ENCODE results near the gene SPATA2. TPM values are rescaled to one million over a fixed set of nuclear protein-coding genes. Genes with fewer than 3 reads are reported as not detected.

SPATA2 gene
- total RNA-seq, 5 donors from 2014 or later (not counting 1 experiment from before 2014, with no cell fraction given) = 9.6 to 19.4 (median 10.4) TPM

DNA sequence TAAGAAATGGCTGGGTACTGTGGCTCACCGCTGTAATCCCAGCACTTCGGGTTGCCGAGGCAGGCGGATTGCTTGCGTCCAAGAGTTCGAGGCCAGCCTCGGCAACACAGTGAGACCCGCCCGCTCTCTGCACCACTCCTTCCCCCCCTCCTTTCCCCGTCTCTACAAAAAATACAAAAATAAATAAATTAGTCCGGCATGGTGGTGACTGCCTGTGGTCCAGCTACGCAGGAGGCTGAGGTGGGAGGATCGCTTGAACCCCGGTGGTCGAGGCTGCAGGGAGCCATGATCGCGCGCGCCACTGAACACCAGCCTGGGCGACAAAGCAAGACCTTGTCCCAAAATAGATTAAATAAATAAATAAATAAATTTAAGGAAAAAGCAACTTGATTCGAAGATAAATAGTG, 20.4 kb upstream of the SPATA2 start:
- WGBS (ENCODE audit: insufficient coverage) = 40% methylated on average over 1 of the region's 21 CpGs
- POLR2A ChIA-PET = interaction anchor here (0.6 to 1.6 kb wide), 6 partner anchors 19 to 659 kb away, joined by 3 to 7 read pairs (median 4); no protein-coding TSS in a partner anchor
- DNase-seq = no peak

DNA sequence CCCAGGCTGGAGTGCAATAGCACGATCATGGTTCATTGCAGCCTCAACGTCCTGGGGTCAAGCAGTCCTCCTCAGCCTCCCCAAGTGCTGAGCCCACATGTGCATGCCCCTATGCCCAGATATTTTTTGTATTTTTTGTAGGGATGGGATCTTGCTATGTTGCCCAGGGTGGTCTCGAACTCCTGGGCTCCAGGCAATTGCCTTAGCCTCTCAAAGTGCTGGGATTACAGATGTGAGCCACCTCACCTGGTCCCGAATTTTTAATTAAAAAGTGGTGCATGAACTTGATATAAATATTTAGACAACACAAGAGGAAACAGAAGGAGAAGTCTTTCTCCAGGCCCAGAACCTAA, 13.8 kb upstream of the SPATA2 start:
- no peak overlapping the region for H3K27ac Mint-ChIP-seq
- H3K4me3 Mint-ChIP-seq = no peak overlapping the region
- 0% methylated on average over 1 of the region's 4 CpGs for WGBS (ENCODE audit: insufficient coverage)
- ChIA-PET CTCF (interaction anchor here in 1 of 2 donors (1.1 kb wide), 1 partner anchor 387 kb away, joined by 5 read pairs; no protein-coding TSS in a partner anchor), POLR2A (no interaction called here)
- no peaks in the 10 kb centered on the region for H3K27me3 Mint-ChIP-seq
- peaks cover 0 to 5% of the 10 kb centered on the region in 2 experiments for H3K27me3 ChIP-seq (replicated peaks in 1 of 2; ENCODE audit: control insufficient read depth in 2 of 2, extremely low read depth in 1 of 2, insufficient read depth in 2 of 2, low read length in 1 of 2)
- H3K4me3 ChIP-seq (ENCODE audit: control insufficient read depth in 1 of 2, extremely low read depth in 1 of 2, low read length in 1 of 2) = no peak overlapping the region
- DNase-seq (no peak), ATAC-seq (replicated peaks in 1 of 4) (no peak)
- no peak overlapping the region for H3K27ac ChIP-seq (ENCODE audit: low read length)
- no peaks in the 10 kb centered on the region for H3K9me3 ChIP-seq
- no peaks in the 10 kb centered on the region for H3K36me3 Mint-ChIP-seq
- no peaks in the 10 kb centered on the region for H3K36me3 ChIP-seq (ENCODE audit: control insufficient read depth in 2 of 2, extremely low read depth in 1 of 2, insufficient read depth in 1 of 2, low read length in 1 of 2)
- H3K4me1 ChIP-seq (ENCODE audit: control insufficient read depth in 1 of 2, extremely low read depth in 1 of 2, insufficient read depth in 2 of 2, low read length in 2 of 2) = peaks cover 2 to 5% of the 10 kb centered on the region in 2 experiments
- H3K4me1 Mint-ChIP-seq = peaks cover 7 to 13% (median 13%) of the 10 kb centered on the region in 3 donors
- no peaks in the 10 kb centered on the region for H3K9me3 Mint-ChIP-seq

More for the DNA sequence above, 20.4 kb upstream of the SPATA2 start:
- peaks cover 43 to 51% (median 44%) of the 10 kb centered on the region in 3 donors for H3K4me1 Mint-ChIP-seq
- H3K4me3 Mint-ChIP-seq = peak overlapping the region; percentile 87 to 97 (median 95)
- no peaks in the 10 kb centered on the region for H3K9me3 Mint-ChIP-seq
- Histone ChIP-seq H3K4me1 (ENCODE audit: control insufficient read depth in 1 of 2, extremely low read depth in 1 of 2, insufficient read depth in 2 of 2, low read length in 2 of 2) (peaks cover 16 to 35% of the 10 kb centered on the region in 2 experiments), H3K27ac (ENCODE audit: low read length) (peak overlapping the region; percentile 66), H3K36me3 (ENCODE audit: control insufficient read depth in 2 of 2, extremely low read depth in 1 of 2, insufficient read depth in 1 of 2, low read length in 1 of 2) (peaks cover 0 to 11% of the 10 kb centered on the region in 2 donors), H3K27me3 (replicated peaks in 1 of 2; ENCODE audit: control insufficient read depth in 2 of 2, extremely low read depth in 1 of 2, insufficient read depth in 2 of 2, low read length in 1 of 2) (no peaks in the 10 kb centered on the region), H3K4me3 (ENCODE audit: control insufficient read depth in 1 of 2, extremely low read depth in 1 of 2, low read length in 1 of 2) (peak overlapping the region; percentile 99 to 100), H3K9me3 (no peaks in the 10 kb centered on the region)
- H3K27me3 Mint-ChIP-seq = no peaks in the 10 kb centered on the region
- CTCF ChIA-PET = interaction anchor here in 1 of 2 donors (0.6 to 2.4 kb wide), 5 partner anchors 20 to 267 kb away, joined by 3 to 10 read pairs (median 4); partner anchors contain the start of gene SPATA2
- H3K27ac Mint-ChIP-seq = no peak overlapping the region
- peaks cover 3% of the 10 kb centered on the region for H3K36me3 Mint-ChIP-seq
- ATAC-seq (replicated peaks in 1 of 4) = peak in 1 of 4 experiments; percentile 22

DNA sequence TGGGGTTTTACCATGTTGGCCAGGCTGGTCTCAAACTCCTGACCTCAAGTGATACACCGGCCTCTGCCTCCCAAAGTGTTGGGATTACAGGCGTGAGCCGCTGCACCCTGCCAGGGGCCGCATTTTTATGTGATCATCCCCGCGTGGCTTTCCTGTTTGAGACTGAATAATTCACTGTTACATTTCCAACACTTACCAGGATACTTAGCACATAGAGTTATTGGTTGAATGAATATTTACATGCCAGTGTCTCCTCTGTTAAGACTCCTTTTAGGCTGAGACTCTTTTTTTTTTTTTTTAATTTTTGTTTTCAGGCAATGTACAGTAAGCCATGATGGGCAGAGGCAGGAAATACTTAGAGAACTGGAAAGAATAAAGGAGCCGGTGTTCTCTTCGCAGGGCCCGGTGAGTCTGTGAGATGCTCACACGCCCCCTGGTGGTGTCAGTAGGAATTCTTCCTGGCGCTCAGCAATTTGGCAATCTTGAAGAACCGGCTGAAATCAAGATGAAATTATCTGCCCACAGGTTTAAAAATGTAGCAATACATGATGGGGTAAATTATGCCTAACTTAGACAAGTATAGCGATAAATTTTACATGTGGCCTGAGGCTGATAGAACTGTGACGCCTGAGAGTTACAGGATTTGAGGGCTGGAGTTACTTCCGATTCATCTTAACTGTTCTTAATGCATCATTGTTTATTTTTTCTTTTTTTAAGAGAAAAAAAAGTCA, 13.2 kb upstream of the SPATA2 start:
- no peaks in the 10 kb centered on the region for H3K9me3 ChIP-seq
- Mint-ChIP-seq H3K36me3 (no peaks in the 10 kb centered on the region), H3K9me3 (no peaks in the 10 kb centered on the region), H3K27ac (peak overlapping the region; percentile 55 to 76), H3K27me3 (peaks cover 0 to 1% of the 10 kb centered on the region in 2 donors), H3K4me1 (peaks cover 7 to 10% (median 9%) of the 10 kb centered on the region in 3 donors), H3K4me3 (no peak overlapping the region)
- no peak overlapping the region for H3K27ac ChIP-seq (ENCODE audit: low read length)
- CTCF ChIA-PET = interaction anchor here in 1 of 2 donors (1.1 kb wide), 1 partner anchor 387 kb away, joined by 5 read pairs; no protein-coding TSS in a partner anchor
- H3K27me3 ChIP-seq (replicated peaks in 1 of 2; ENCODE audit: control insufficient read depth in 2 of 2, extremely low read depth in 1 of 2, insufficient read depth in 2 of 2, low read length in 1 of 2) = peaks cover 0 to 5% of the 10 kb centered on the region in 2 experiments
- H3K4me3 ChIP-seq (ENCODE audit: control insufficient read depth in 1 of 2, extremely low read depth in 1 of 2, low read length in 1 of 2) = no peak overlapping the region
- peaks cover 2 to 5% of the 10 kb centered on the region in 2 experiments for H3K4me1 ChIP-seq (ENCODE audit: control insufficient read depth in 1 of 2, extremely low read depth in 1 of 2, insufficient read depth in 2 of 2, low read length in 2 of 2)
- POLR2A ChIA-PET = no interaction called here
- H3K36me3 ChIP-seq (ENCODE audit: control insufficient read depth in 2 of 2, extremely low read depth in 1 of 2, insufficient read depth in 1 of 2, low read length in 1 of 2) = no peaks in the 10 kb centered on the region
- 0% methylated on average over 4 of the region's 15 CpGs for WGBS (ENCODE audit: insufficient coverage)
- DNase-seq (peak; percentile 55 to 89 (median 75)), ATAC-seq (replicated peaks in 1 of 4) (peak; percentile 92 to 98 (median 94))

DNA sequence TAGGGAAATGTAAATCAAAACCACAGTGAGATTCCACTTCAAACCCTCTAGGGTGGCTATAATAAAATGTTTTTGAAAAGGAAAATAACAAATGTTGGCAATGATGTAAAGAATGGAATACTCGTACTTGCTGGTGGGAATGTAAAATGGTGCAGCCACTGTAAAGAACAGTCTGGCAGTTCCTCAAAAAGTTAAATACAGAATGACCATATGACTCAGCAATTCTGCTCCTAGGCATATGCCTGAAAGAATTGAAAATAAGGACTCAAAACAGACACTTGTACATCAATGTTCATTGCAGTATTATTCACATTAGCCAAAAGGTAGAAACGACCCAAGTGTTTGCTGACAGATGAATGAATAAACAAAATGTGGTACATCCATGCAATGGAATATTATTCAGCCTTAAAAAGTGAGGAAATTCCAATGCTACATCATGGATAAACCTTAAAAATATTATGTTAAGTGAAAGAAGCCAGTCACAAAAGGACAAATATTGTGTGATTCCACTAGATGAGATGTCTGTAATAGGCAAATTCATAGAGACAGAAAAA, 10.6 kb upstream of the SPATA2 start:
- no peak overlapping the region for H3K4me3 Mint-ChIP-seq
- no peak overlapping the region for H3K27ac Mint-ChIP-seq
- Histone ChIP-seq H3K9me3 (no peaks in the 10 kb centered on the region), H3K36me3 (ENCODE audit: control insufficient read depth in 2 of 2, extremely low read depth in 1 of 2, insufficient read depth in 1 of 2, low read length in 1 of 2) (no peaks in the 10 kb centered on the region), H3K4me3 (ENCODE audit: control insufficient read depth in 1 of 2, extremely low read depth in 1 of 2, low read length in 1 of 2) (no peak overlapping the region), H3K27me3 (replicated peaks in 1 of 2; ENCODE audit: control insufficient read depth in 2 of 2, extremely low read depth in 1 of 2, insufficient read depth in 2 of 2, low read length in 1 of 2) (peaks cover 0 to 5% of the 10 kb centered on the region in 2 experiments), H3K4me1 (ENCODE audit: control insufficient read depth in 1 of 2, extremely low read depth in 1 of 2, insufficient read depth in 2 of 2, low read length in 2 of 2) (peaks cover 2 to 5% of the 10 kb centered on the region in 2 experiments), H3K27ac (ENCODE audit: low read length) (no peak overlapping the region)
- H3K36me3 Mint-ChIP-seq = no peaks in the 10 kb centered on the region
- DNase-seq (no peak), ATAC-seq (replicated peaks in 1 of 4) (no peak)
- peaks cover 7 to 10% (median 9%) of the 10 kb centered on the region in 3 donors for H3K4me1 Mint-ChIP-seq
- peaks cover 0 to 6% of the 10 kb centered on the region in 2 donors for H3K27me3 Mint-ChIP-seq
- no peaks in the 10 kb centered on the region for H3K9me3 Mint-ChIP-seq
- WGBS (ENCODE audit: insufficient coverage) = no CpG with 5 or more reads among the region's 2 CpGs
- CTCF ChIA-PET = interaction anchor here in 1 of 2 donors (0.6 to 1.5 kb wide), 2 partner anchors 10 to 214 kb away, joined by 5 to 6 read pairs; partner anchors contain the start of gene SPATA2
- POLR2A ChIA-PET = no interaction called here

DNA sequence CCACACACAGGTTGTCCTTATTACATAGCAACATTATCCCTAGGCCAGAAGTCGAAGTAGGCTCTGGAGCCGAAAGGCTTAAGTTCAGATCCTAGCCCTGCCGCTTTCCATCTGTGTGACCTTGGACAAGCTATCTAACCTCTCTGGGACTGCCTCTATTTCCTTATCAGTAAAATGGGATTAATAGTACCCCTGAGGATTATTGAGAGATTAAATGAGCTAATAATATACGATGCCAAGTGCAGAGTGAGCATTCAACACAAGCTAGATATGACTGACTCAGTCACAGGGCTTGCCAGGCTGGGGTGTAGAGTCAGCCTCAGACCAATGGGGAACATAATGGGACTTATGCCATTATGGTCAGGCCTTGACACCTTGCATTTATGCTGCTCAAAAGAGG, 8.9 kb upstream of the SPATA2 start:
- ATAC-seq (replicated peaks in 1 of 4) (no peak), DNase-seq (no peak)
- Histone ChIP-seq H3K27ac (ENCODE audit: low read length) (no peak overlapping the region), H3K4me3 (ENCODE audit: control insufficient read depth in 1 of 2, extremely low read depth in 1 of 2, low read length in 1 of 2) (no peak overlapping the region), H3K36me3 (ENCODE audit: control insufficient read depth in 2 of 2, extremely low read depth in 1 of 2, insufficient read depth in 1 of 2, low read length in 1 of 2) (no peaks in the 10 kb centered on the region), H3K27me3 (replicated peaks in 1 of 2; ENCODE audit: control insufficient read depth in 2 of 2, extremely low read depth in 1 of 2, insufficient read depth in 2 of 2, low read length in 1 of 2) (peaks cover 0 to 5% of the 10 kb centered on the region in 2 experiments), H3K4me1 (ENCODE audit: control insufficient read depth in 1 of 2, extremely low read depth in 1 of 2, insufficient read depth in 2 of 2, low read length in 2 of 2) (peaks cover 2 to 5% of the 10 kb centered on the region in 2 experiments), H3K9me3 (no peaks in the 10 kb centered on the region)
- Mint-ChIP-seq H3K4me3 (no peak overlapping the region), H3K27ac (no peak overlapping the region), H3K4me1 (peaks cover 7 to 10% (median 9%) of the 10 kb centered on the region in 3 donors), H3K36me3 (no peaks in the 10 kb centered on the region), H3K27me3 (peaks cover 0 to 6% of the 10 kb centered on the region in 2 donors), H3K9me3 (no peaks in the 10 kb centered on the region)
- CTCF ChIA-PET = interaction anchor here in 1 of 2 donors (0.6 kb wide), 2 partner anchors 8 to 51 kb away, joined by 3 read pairs; no protein-coding TSS in a partner anchor
- 71% methylated on average over 1 of the region's 4 CpGs for WGBS (ENCODE audit: insufficient coverage)
- POLR2A ChIA-PET = no interaction called here

DNA sequence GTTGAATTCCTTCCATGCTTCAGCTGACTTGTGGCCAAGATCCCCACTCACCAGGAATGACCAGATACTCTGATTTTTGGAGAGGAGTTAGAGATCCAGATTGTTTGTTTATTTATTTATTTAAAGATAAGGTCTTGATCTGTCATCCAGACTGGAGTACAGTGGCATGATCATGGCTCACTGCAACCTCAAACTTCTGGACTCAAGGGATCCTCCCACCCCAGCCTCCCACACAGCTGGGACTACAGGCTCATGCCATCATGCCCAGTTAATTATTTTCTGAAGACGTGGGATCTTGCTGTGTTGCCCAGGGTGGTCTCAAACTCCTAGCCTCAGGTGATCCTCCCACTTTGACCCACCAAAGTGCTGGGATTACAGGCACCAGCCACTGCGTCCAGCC, 4.1 kb upstream of the SPATA2 start:
- H3K36me3 ChIP-seq (ENCODE audit: control insufficient read depth in 2 of 2, extremely low read depth in 1 of 2, insufficient read depth in 1 of 2, low read length in 1 of 2) = no peaks in the 10 kb centered on the region
- Mint-ChIP-seq H3K27me3 (peaks cover 0 to 6% of the 10 kb centered on the region in 2 donors), H3K4me1 (peaks cover 14 to 20% (median 19%) of the 10 kb centered on the region in 3 donors), H3K9me3 (no peaks in the 10 kb centered on the region), H3K4me3 (no peak overlapping the region), H3K36me3 (no peaks in the 10 kb centered on the region), H3K27ac (no peak overlapping the region)
- DNase-seq (no peak), ATAC-seq (replicated peaks in 1 of 4) (no peak)
- H3K9me3 ChIP-seq = no peaks in the 10 kb centered on the region
- H3K4me3 ChIP-seq (ENCODE audit: control insufficient read depth in 1 of 2, extremely low read depth in 1 of 2, low read length in 1 of 2) = no peak overlapping the region
- no peak overlapping the region for H3K27ac ChIP-seq (ENCODE audit: low read length)
- H3K27me3 ChIP-seq (replicated peaks in 1 of 2; ENCODE audit: control insufficient read depth in 2 of 2, extremely low read depth in 1 of 2, insufficient read depth in 2 of 2, low read length in 1 of 2) = no peaks in the 10 kb centered on the region
- POLR2A ChIA-PET = interaction anchor here in 1 of 2 donors (0.6 kb wide), 1 partner anchor 11 kb away, joined by 22 read pairs; no protein-coding TSS in a partner anchor
- WGBS (ENCODE audit: insufficient coverage) = no CpG with 5 or more reads among the region's 2 CpGs
- peaks cover under 1 to 15% of the 10 kb centered on the region in 2 experiments for H3K4me1 ChIP-seq (ENCODE audit: control insufficient read depth in 1 of 2, extremely low read depth in 1 of 2, insufficient read depth in 2 of 2, low read length in 2 of 2)
- CTCF ChIA-PET = no interaction called here

All from T-cell (primary cell).